A549 (cell line): ENCODE data around the gene TNFAIP2. TPM values are rescaled to one million over a fixed set of nuclear protein-coding genes. Genes with fewer than 3 reads are reported as not detected.

Experiments
- ATAC-seq, 2 experiments: fragments of 200-7000 bp in 1 of 2; fragments of >200 bp in 1 of 2; cut with Nextera tagmentation in 1 of 2; cut with Tn5 transposase in 1 of 2; 3 replicates each; pipeline versions ENCODE4 v1.8.0 to v1.9.1; 2018 to 2020; ENCODE audit warnings: mild to moderate bottlenecking in 1 of 2, moderate library complexity in 1 of 2
- CTCF ChIA-PET: fragments of 300-600 bp; sonication (Branson Sonifier 250); formaldehyde crosslinking; extraction: SDS; loops from one replicate; lab custom pipeline; 2021; ENCODE audit warnings: antibody characterized with exemption, inconsistent platforms; lab: Yijun Ruan, JAX
- POLR2A ChIA-PET: fragments of 350-600 bp; formaldehyde crosslinking; extraction: SDS; loops from one replicate; lab custom pipeline; 2021; ENCODE audit warnings: antibody characterized with exemption, inconsistent platforms; lab: Yijun Ruan, JAX
- DNase-seq, 2 experiments: peaks; one replicate each; pipeline versions ENCODE4 v3.0.0 to v3.0.0-alpha.2; 2011 to 2016; ENCODE audit warnings: low read depth in 1 of 2, low spot score in 1 of 2
- FAIRE-seq: peaks from 2 replicates; lab custom pipeline; 2011; peaks lifted over from hg19 to GRCh38; lab: Jason Lieb, UNC
- H3K27ac ChIP-seq, 2 experiments: fragments of >200 bp; sonication (Bioruptor Twin); formaldehyde crosslinking; 3 replicates each; pipeline ENCODE4 v1.5.1; 2016 to 2017
- H3K4me1 ChIP-seq: fragments of >200 bp; sonication (Bioruptor Twin); formaldehyde crosslinking; 3 replicates; pipeline ENCODE4 v1.6.1; 2016
- H3K4me2 ChIP-seq: fragments of >200 bp; sonication (Bioruptor Twin); formaldehyde crosslinking; 3 replicates; pipeline ENCODE4 v1.6.1; 2016
- H3K4me3 ChIP-seq: fragments of >200 bp; sonication (Bioruptor Twin); formaldehyde crosslinking; 3 replicates; pipeline ENCODE4 v1.5.1; 2016
- H3K9me3 ChIP-seq: fragments of >200 bp; sonication (Bioruptor Twin); formaldehyde crosslinking; 3 replicates; pipeline ENCODE4 v1.6.1; 2016
- BCL3 ChIP-seq: fragments of >200 bp; sonication (Bioruptor Twin); formaldehyde crosslinking; IDR thresholded peaks from 3 replicates; pipeline ENCODE4 v1.6.1; 2016
- CHD2 ChIP-seq: fragments of 150-350 bp; IDR thresholded peaks from 2 replicates; pipeline ENCODE4 v1.6.1; 2014; ENCODE audit warnings: low read length; ENCODE audit not compliant: partially characterized antibody
- CTCF ChIP-seq: fragments of >200 bp; sonication (Bioruptor Twin); formaldehyde crosslinking; IDR thresholded peaks from 3 replicates; pipeline ENCODE4 v1.5.1; 2016
- ESRRA ChIP-seq: fragments of 150-350 bp; IDR thresholded peaks from 2 replicates; pipeline ENCODE4 v1.6.1; 2014; ENCODE audit warnings: mild to moderate bottlenecking, low read length, borderline replicate concordance
- FOSB ChIP-seq: fragments of 250-450 bp; sonication (Bioruptor Pico); IDR thresholded peaks from 2 replicates; pipeline ENCODE4 v1.5.0; 2020; ENCODE audit warnings: mild to moderate bottlenecking, moderate library complexity
- HDAC2 ChIP-seq: fragments of 200-600 bp; sonication (generic); IDR thresholded peaks from 2 replicates; pipeline ENCODE4 v1.6.1; 2016
- JUNB ChIP-seq: fragments of >200 bp; sonication (Bioruptor Twin); formaldehyde crosslinking; IDR thresholded peaks from 2 replicates; pipeline ENCODE4 v1.6.1; 2016
- KDM5A ChIP-seq: fragments of 200-600 bp; sonication (generic); IDR thresholded peaks from 2 replicates; pipeline ENCODE4 v1.6.1; 2016; ENCODE audit warnings: antibody characterized with exemption, mild to moderate bottlenecking
- MAZ ChIP-seq: fragments of 150-350 bp; IDR thresholded peaks from 2 replicates; pipeline ENCODE4 v1.6.1; 2014; ENCODE audit warnings: antibody characterized with exemption, low read depth, low read length, borderline replicate concordance
- NPAS2 ChIP-seq: fragments of 250-450 bp; sonication (Bioruptor Pico); IDR thresholded peaks from 2 replicates; pipeline ENCODE4 v1.8.0; 2022; ENCODE audit warnings: mild to moderate bottlenecking, moderate library complexity, borderline replicate concordance
- PHF8 ChIP-seq: fragments of 200-600 bp; sonication (generic); IDR thresholded peaks from 2 replicates; pipeline ENCODE4 v1.6.1; 2016; ENCODE audit warnings: low read depth, mild to moderate bottlenecking, antibody characterized with exemption, moderate library complexity, borderline replicate concordance
- POLR2A ChIP-seq: IDR thresholded peaks from 2 replicates; pipeline ENCODE4 v1.6.1; 2012; ENCODE audit warnings: mild to moderate bottlenecking, low read length
- RCOR1 ChIP-seq: fragments of 150-350 bp; IDR thresholded peaks from 2 replicates; pipeline ENCODE4 v1.6.1; 2014; ENCODE audit warnings: antibody characterized with exemption, low read length, low read depth
- REST ChIP-seq: fragments of 200-600 bp; sonication (generic); IDR thresholded peaks from 2 replicates; pipeline ENCODE4 v1.6.1; 2016; ENCODE audit warnings: antibody characterized with exemption, mild to moderate bottlenecking, moderate library complexity
- RFX5 ChIP-seq: fragments of 450-650 bp; IDR thresholded peaks from 2 replicates; pipeline ENCODE4 v1.7.1; 2014; ENCODE audit warnings: antibody characterized with exemption, mild to moderate bottlenecking, moderate library complexity
- SMC3 ChIP-seq: fragments of >200 bp; sonication (Bioruptor Twin); formaldehyde crosslinking; IDR thresholded peaks from 3 replicates; pipeline ENCODE4 v1.6.1; 2018; ENCODE audit warnings: inconsistent platforms
- SREBF2 ChIP-seq: fragments of 450-650 bp; IDR thresholded peaks from 2 replicates; pipeline ENCODE4 v1.6.1; 2014; ENCODE audit warnings: mild to moderate bottlenecking, moderate library complexity
- TFCP2L1 ChIP-seq: fragments of 250-450 bp; sonication (Bioruptor Pico); IDR thresholded peaks from 2 replicates; pipeline ENCODE4 v1.5.0; 2021; ENCODE audit warnings: mild to moderate bottlenecking
- TP53 ChIP-seq: fragments of 250-450 bp; sonication (Bioruptor Pico); IDR thresholded peaks from 2 replicates; pipeline ENCODE4 v1.5.0; 2021; ENCODE audit warnings: mild to moderate bottlenecking, moderate library complexity
- USF2 ChIP-seq: fragments of 450-650 bp; IDR thresholded peaks from 2 replicates; pipeline ENCODE4 v1.6.1; 2014; ENCODE audit warnings: antibody characterized with exemption
- ZC3H11A ChIP-seq: fragments of 450-650 bp; IDR thresholded peaks from 2 replicates; pipeline ENCODE4 v1.6.1; 2014; ENCODE audit warnings: antibody characterized with exemption, mild to moderate bottlenecking
- ZNF302 ChIP-seq: fragments of 250-450 bp; sonication (Bioruptor Pico); IDR thresholded peaks from 2 replicates; pipeline ENCODE4 v1.9.0; 2021; ENCODE audit warnings: inconsistent platforms, mild to moderate bottlenecking, moderate library complexity
- ZSCAN20 ChIP-seq: fragments of 250-450 bp; sonication (Bioruptor Pico); IDR thresholded peaks from 2 replicates; pipeline ENCODE4 v1.8.0; 2022; ENCODE audit warnings: mild to moderate bottlenecking, moderate library complexity
- WGBS: methylation state at CpG from one replicate; pipeline ENCODE4 v1.1.6; 2017; ENCODE audit errors: missing lambda C conversion rate; 5-methylcytosine and 5-hydroxymethylcytosine counted together
- polyA plus RNA-seq, 4 experiments: library from polyadenylated mRNA; depleted of rRNA in 3 of 4; stranded (reverse); fragments of >200 nt; fragmentation: RNase III in 1 of 4; extraction: RNeasy Plus Mini Kit Qiagen cat#74134 plus additional on column Dnase treatment in 1 of 4; gene quantifications; 2 replicates in 3 of 4; 3 replicates in 1 of 4; pipeline ENCODE4 v1.2.3, GENCODE V29; 2011 to 2017

TNFAIP2 gene
- polyA plus RNA-seq, 2 of the 4 experiments (the other 2 are of a cell fraction), result 222 to 254 TPM

- H3K9me3 ChIP-seq, result no peaks in the 10 kb centered on the region
- ChIA-PET CTCF (interaction anchor here (0.6 to 14.0 kb wide), 7 partner anchors 11 to 463 kb away, joined by 3 to 259 read pairs (median 4); no protein-coding TSS in a partner anchor), POLR2A (no interaction called here)
- DNase-seq, result no peak
- ATAC-seq, result no peak
- H3K4me3 ChIP-seq, result no peak overlapping the region
- whole genome bisulfite sequencing, result 86% methylated on average over 9 of the region's 13 CpGs
- TF ChIP-seq ESRRA, result no peak
- TF ChIP-seq TFCP2L1 (CRISPR knock-in tag), result no peak
- TF ChIP-seq CTCF, result no peak
- TF ChIP-seq ZSCAN20 (CRISPR knock-in tag), result no peak
- TF ChIP-seq SMC3, result no peak
- TF ChIP-seq TP53 (CRISPR knock-in tag), result no peak
- no peak for TF ChIP-seq RCOR1
- TF ChIP-seq, all 56 proteins: peak for 0
- no peak overlapping the region for H3K4me2 ChIP-seq
- H3K4me1 ChIP-seq, result peaks cover 32% of the 10 kb centered on the region
- no peak for FAIRE-seq
- H3K27ac ChIP-seq, result peak overlapping the region in 1 of 2 experiments; percentile 76; a peak in 3 of 6 replicates
These were observed 29.3 kb upstream of the TNFAIP2 start for GRCh38 chr14:103093856-103094405.

DNA sequence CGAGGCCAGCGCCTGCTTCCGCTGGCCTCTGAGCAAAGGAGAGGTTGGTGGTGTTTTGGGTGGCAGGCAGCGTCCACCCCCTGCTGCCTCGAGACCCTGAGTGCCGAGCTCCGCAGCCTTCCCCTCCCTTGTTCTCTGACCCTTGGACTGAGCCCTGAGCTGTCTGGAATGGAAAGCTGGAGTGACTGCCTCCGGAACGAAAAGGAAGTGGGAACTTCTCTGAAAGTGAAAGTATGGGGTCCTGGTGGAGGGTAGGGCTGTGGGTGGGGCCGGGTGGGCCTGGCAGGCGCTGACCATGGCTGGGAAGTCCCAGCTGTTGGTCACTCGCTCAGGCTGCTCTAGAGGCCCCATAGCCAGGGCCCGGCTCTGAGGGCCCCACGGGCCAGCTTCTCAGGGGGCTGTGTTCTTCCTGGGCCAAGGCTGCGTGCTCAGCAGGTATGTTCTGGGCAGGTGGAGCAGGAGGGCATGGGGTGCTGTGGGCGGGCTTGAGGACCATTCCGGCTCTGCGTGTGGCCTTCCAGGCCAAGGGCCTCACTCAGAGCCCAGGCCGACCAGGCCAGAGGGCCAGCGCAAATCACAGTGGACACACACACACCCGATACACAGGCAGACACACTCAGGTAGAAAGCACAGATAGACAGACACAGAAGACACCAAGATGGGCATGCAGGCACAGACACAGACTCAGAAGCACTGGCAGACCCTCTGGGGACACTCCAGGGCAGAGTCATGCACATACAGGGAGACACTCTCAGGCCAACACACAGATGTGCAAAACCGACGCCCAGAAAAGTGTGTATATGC lies 28.7 kb upstream of the TNFAIP2 start, which contains the start of gene EXOC3L4:
EXOC3L4 (plus strand) TSS at position 320 of the 804 bp plus-strand sequence. CDS start 5,495 bp downstream, outside the sequence.
- CTCF ChIA-PET, result interaction anchor here (0.6 to 14.0 kb wide), 9 partner anchors 8 to 200 kb away, joined by 3 to 259 read pairs (median 4); no protein-coding TSS in a partner anchor

GRCh38 chr14:103095210-103095778 lies 28.0 kb upstream of the TNFAIP2 start:
- Histone ChIP-seq H3K4me2 (no peak overlapping the region), H3K4me3 (no peak overlapping the region), H3K4me1 (peaks cover 46% of the 10 kb centered on the region), H3K27ac (peak overlapping the region in 1 of 2 experiments; percentile 76; a peak in 3 of 6 replicates), H3K9me3 (no peaks in the 10 kb centered on the region)
- POLR2A ChIA-PET, result no interaction called here
- FAIRE-seq, result no peak
- ATAC-seq, result no peak
- no peak for DNase-seq
- 77% methylated on average over 7 of the region's 11 CpGs for WGBS
- CTCF ChIA-PET, result interaction anchor here (0.8 to 14.0 kb wide), 8 partner anchors 8 to 206 kb away, joined by 3 to 544 read pairs (median 16); partner anchors contain the start of gene TNFAIP2
- TF ChIP-seq BCL3 (no peak), CTCF (no peak), USF2 (no peak), REST (no peak), ZNF302 (CRISPR knock-in tag) (no peak), MAZ (no peak), JUNB (no peak), KDM5A (no peak), NPAS2 (no peak), TP53 (CRISPR knock-in tag) (no peak), POLR2A (no peak), SREBF2 (no peak)

More for the DNA sequence above, 28.7 kb upstream of the TNFAIP2 start, which contains the start of gene EXOC3L4:
- POLR2A ChIA-PET, result no interaction called here
- ATAC-seq (no peak), DNase-seq (no peak), FAIRE-seq (no peak)
- H3K4me3 ChIP-seq, result no peak within 1 kb of the TSS
- peak within 1 kb of the TSS; percentile 32 to 76; a peak in 3 of 6 replicates for H3K27ac ChIP-seq
- TF ChIP-seq SREBF2, result no peak
- no peak for TF ChIP-seq ZC3H11A
- no peak for TF ChIP-seq ZSCAN20 (CRISPR knock-in tag)
- TF ChIP-seq CHD2, result no peak
- no peak for TF ChIP-seq POLR2A
- no peak for TF ChIP-seq KDM5A
- TF ChIP-seq FOSB, result no peak
- TF ChIP-seq RFX5, result no peak
- TF ChIP-seq PHF8, result no peak
- TF ChIP-seq HDAC2, result no peak
- peaks cover 39% of the 10 kb centered on the region for H3K4me1 ChIP-seq
- H3K9me3 ChIP-seq, result no peaks in the 10 kb centered on the region
- peak within 1 kb of the TSS; percentile 13; the same call in 1 of the 3 replicates for H3K4me2 ChIP-seq
- WGBS, result 78% methylated on average over 16 of the region's 23 CpGs
